Head of caudate nucleus (tissue), 42 donors: ENCODE results near the gene TAF10.

Source experiments
- DNase-seq, 42 donors: peaks; one replicate each; pipeline versions ENCODE4 v3.0.0 to v3.0.0-alpha.2; 2020 to 2021; ENCODE audit warnings: mixed read lengths in 7 of 42
- intact Hi-C: fragments of 100-400 bp; cut with DNase I; formaldehyde crosslinking; loops from one replicate; pipeline ENCODE4 v1.15.0; 2022

The TAF10 gene

GRCh38 chr11:6598555-6598954, 13.5 kb downstream of the TAF10 start:
- DNase-seq = peak in 1 of 42 donors; percentile 6

GRCh38 chr11:6596239-6596877, 15.7 kb downstream of the TAF10 start:
- intact Hi-C loops = no loop called here
- peak in 7 of 42 donors; percentile 10 to 61 (median 35) for DNase-seq

More at GRCh38 chr11:6598555-6598954, 13.5 kb downstream of the TAF10 start:
- intact Hi-C loops = no loop called here

- DNase-seq = peak in 2 of 42 donors; percentile 3 to 8
- intact Hi-C loops = no loop called here
Measured at GRCh38 chr11:6594142-6594768, 17.8 kb downstream of the TAF10 start.

GRCh38 chr11:6588018-6588417, 24.0 kb downstream of the TAF10 start:
- DNase-seq = no peak
- intact Hi-C loops = no loop called here

GRCh38 chr11:6587360-6587953, 24.6 kb downstream of the TAF10 start:
- intact Hi-C loops = no loop called here
- DNase-seq = peak in 23 of 42 donors; percentile 38 to 75 (median 52)

- intact Hi-C loops = no loop called here
- peak in 29 of 42 donors; percentile 19 to 82 (median 55) for DNase-seq
Measured at GRCh38 chr11:6586434-6587359, 25.3 kb downstream of the TAF10 start.

GRCh38 chr11:6584528-6584927, 27.5 kb downstream of the TAF10 start:
- intact Hi-C loops = no loop called here
- no peak for DNase-seq

- intact Hi-C loops = no loop called here
- no peak for DNase-seq
Measured at GRCh38 chr11:6583584-6583983, 28.4 kb downstream of the TAF10 start.

GRCh38 chr11:6579681-6580080, 32.3 kb downstream of the TAF10 start:
- intact Hi-C loops = no loop called here
- peak in 2 of 42 donors; percentile 41 to 49 for DNase-seq

- intact Hi-C loops = no loop called here
Measured at GRCh38 chr11:6578134-6578533, 33.9 kb downstream of the TAF10 start.

GRCh38 chr11:6576471-6577373, 35.3 kb downstream of the TAF10 start:
- intact Hi-C loops = no loop called here
- peak; percentile 21 to 96 (median 88) for DNase-seq

More at GRCh38 chr11:6578134-6578533, 33.9 kb downstream of the TAF10 start:
- DNase-seq = no peak

- DNase-seq = no peak
- intact Hi-C loops = no loop called here
Measured at GRCh38 chr11:6574816-6575715, 37.0 kb downstream of the TAF10 start.

- DNase-seq = peak in 4 of 42 donors; percentile 29 to 56 (median 37)
Measured at GRCh38 chr11:6572215-6572614, 39.8 kb downstream of the TAF10 start.

GRCh38 chr11:6571434-6572008, 40.5 kb downstream of the TAF10 start:
- DNase-seq = peak in 1 of 42 donors; percentile 31
- intact Hi-C loops = no loop called here

More at GRCh38 chr11:6572215-6572614, 39.8 kb downstream of the TAF10 start:
- intact Hi-C loops = no loop called here

GRCh38 chr11:6570691-6571427, 41.2 kb downstream of the TAF10 start:
- DNase-seq = peak in 1 of 42 donors; percentile 37
- intact Hi-C loops = no loop called here

- intact Hi-C loops = no loop called here
- no peak for DNase-seq
Measured at GRCh38 chr11:6569706-6570105, 42.3 kb downstream of the TAF10 start.
